K562 (cell line): ENCODE measurements around the gene F12. TPM values are rescaled to one million over a fixed set of nuclear protein-coding genes. Genes with fewer than 3 reads are reported as not detected.

Experiments
- BACH1 ChIP-seq: fragments of 200-800 bp; sonication (Bioruptor generic); IDR thresholded peaks from 2 replicates; pipeline ENCODE4 v1.6.1; 2016; ENCODE audit warnings: missing genetic modification characterization, missing compliant biosample characterization
- BHLHE40 ChIP-seq: IDR thresholded peaks from 2 replicates; pipeline ENCODE4 v1.6.1; 2011; ENCODE audit warnings: low read length, improper control_type of control experiment
- CBX8 ChIP-seq: fragments of 200-600 bp; sonication (generic); IDR thresholded peaks from 2 replicates; pipeline ENCODE4 v1.6.1; 2012; ENCODE audit warnings: borderline replicate concordance, mixed run types, low read depth, mild to moderate bottlenecking, moderate library complexity, mixed read lengths, low read length, control low read depth, inconsistent platforms; ENCODE audit not compliant: poor library complexity, severe bottlenecking; ENCODE audit errors: extremely low read depth
- CEBPG ChIP-seq, 3 experiments: fragments of 200-800 bp in 1 of 3; sonication (Bioruptor generic) in 1 of 3; sonication (generic) in 1 of 3; formaldehyde crosslinking in 1 of 3; IDR thresholded peaks in 2 of 3; conservative IDR thresholded peaks in 1 of 3; 2 replicates each; pipeline versions ENCODE4 v1.6.1 to v1.8.0; 2016 to 2022; ENCODE audit warnings: missing compliant biosample characterization in 2 of 3, missing genetic modification characterization in 2 of 3, mild to moderate bottlenecking in 1 of 3, missing genetic modification reagents in 1 of 3
- GABPB1 ChIP-seq: sonication (generic); formaldehyde crosslinking; IDR thresholded peaks from 2 replicates; pipeline ENCODE4 v1.8.0; 2022; ENCODE audit warnings: mild to moderate bottlenecking, missing genetic modification reagents
- GATAD2B ChIP-seq: fragments of 450-650 bp; IDR thresholded peaks from 2 replicates; pipeline ENCODE4 v1.6.1; 2017; ENCODE audit warnings: mild to moderate bottlenecking, borderline replicate concordance
- JUNB ChIP-seq: fragments of 450-650 bp; formaldehyde crosslinking; conservative IDR thresholded peaks from 2 replicates; pipeline ENCODE4 v1.4.0; 2020; ENCODE audit warnings: mild to moderate bottlenecking
- KLF13 ChIP-seq: fragments of 450-650 bp; IDR thresholded peaks from 2 replicates; pipeline ENCODE4 v1.6.1; 2016; ENCODE audit warnings: missing genetic modification characterization, low read depth, mild to moderate bottlenecking, missing compliant biosample characterization, moderate library complexity, borderline replicate concordance
- MYC ChIP-seq, 2 experiments: fragments of 250-450 bp in 1 of 2; sonication (Bioruptor Pico) in 1 of 2; IDR thresholded peaks; 2 replicates each; pipeline versions ENCODE4 v1.5.1 to v1.6.1; 2012 to 2021; ENCODE audit warnings: low read depth in 2 of 2, borderline replicate concordance in 1 of 2, improper control_type of control experiment in 1 of 2, low read length in 1 of 2, mild to moderate bottlenecking in 1 of 2, moderate library complexity in 1 of 2
- NBN ChIP-seq: fragments of 450-650 bp; IDR thresholded peaks from 2 replicates; pipeline ENCODE4 v1.6.1; 2016; ENCODE audit warnings: low read depth, mild to moderate bottlenecking
- PHF21A ChIP-seq: fragments of 450-650 bp; IDR thresholded peaks from 2 replicates; pipeline ENCODE4 v1.6.1; 2017; ENCODE audit warnings: low read depth, borderline replicate concordance
- POLR2H ChIP-seq: IDR thresholded peaks from 2 replicates; pipeline ENCODE4 v1.6.1; 2016; ENCODE audit warnings: missing genetic modification characterization, low read depth, mild to moderate bottlenecking, control low read depth, missing compliant biosample characterization, moderate library complexity
- PRPF4 ChIP-seq: fragments of 200-400 bp; formaldehyde crosslinking; IDR thresholded peaks from one replicate; pipeline ENCODE4 v1.6.1; 2017; ENCODE audit warnings: low read length, low read depth, mild to moderate bottlenecking; ENCODE audit not compliant: insufficient read depth, poor library complexity, severe bottlenecking
- RUNX1 ChIP-seq: sonication (generic); IDR thresholded peaks from 2 replicates; pipeline ENCODE4 v1.6.1; 2016; ENCODE audit warnings: antibody characterized with exemption, low read depth
- SPI1 ChIP-seq: IDR thresholded peaks from 2 replicates; pipeline ENCODE4 v1.6.1; 2011; ENCODE audit warnings: low read depth, low read length, control low read depth, borderline replicate concordance
- TAF9B ChIP-seq: fragments of 450-650 bp; IDR thresholded peaks from 2 replicates; pipeline ENCODE4 v1.6.1; 2018; ENCODE audit warnings: mild to moderate bottlenecking; ENCODE audit not compliant: partially characterized antibody
- TEAD1 ChIP-seq, 2 experiments: fragments of 450-650 bp in 1 of 2; sonication (generic) in 1 of 2; formaldehyde crosslinking; IDR thresholded peaks; 2 replicates each; pipeline versions ENCODE4 v1.4.0 to v1.8.0; 2020 to 2022; ENCODE audit warnings: mild to moderate bottlenecking in 2 of 2, missing genetic modification reagents in 1 of 2
- TEAD4 ChIP-seq, 2 experiments: sonication (generic) in 1 of 2; formaldehyde crosslinking in 1 of 2; IDR thresholded peaks; 2 replicates each; pipeline versions ENCODE4 v1.6.1 to v1.8.0; 2012 to 2022; ENCODE audit warnings: borderline replicate concordance in 1 of 2, inconsistent platforms in 1 of 2, low read length in 1 of 2, mild to moderate bottlenecking in 1 of 2, missing genetic modification reagents in 1 of 2
- ZC3H11A ChIP-seq: IDR thresholded peaks from 2 replicates; pipeline ENCODE4 v1.6.1; 2012; ENCODE audit warnings: low read depth, low read length, improper control_type of control experiment
- ZNF134 ChIP-seq: fragments of 250-450 bp; sonication (Bioruptor Pico); conservative IDR thresholded peaks from 2 replicates; pipeline ENCODE4 v1.4.0; 2020
- ZNF280A ChIP-seq: fragments of 450-650 bp; IDR thresholded peaks from 2 replicates; pipeline ENCODE4 v1.6.1; 2018; ENCODE audit warnings: mild to moderate bottlenecking, low read depth; ENCODE audit not compliant: partially characterized antibody
- ZNF445 ChIP-seq: fragments of 250-450 bp; sonication (Bioruptor Pico); IDR thresholded peaks from 2 replicates; pipeline ENCODE4 v1.4.0; 2020; ENCODE audit warnings: low read depth, mild to moderate bottlenecking, moderate library complexity
- ZNF717 ChIP-seq: fragments of 250-450 bp; sonication (Bioruptor Pico); IDR thresholded peaks from 2 replicates; pipeline ENCODE4 v1.5.0; 2021
- polyA plus RNA-seq, 8 experiments: library from polyadenylated mRNA; depleted of rRNA in 4 of 8; stranded (reverse) in 5 of 8; unstranded in 3 of 8; fragments of >200 nt; fragmentation: Nextera tagmentation in 2 of 8; fragmentation: Illumina TruSeq in 1 of 8; extraction: Ambion mirVana in 2 of 8; extraction: Trizol in 1 of 8; gene quantifications; 2 replicates each; pipeline versions ENCODE4 v1.2.1 to v1.2.3, GENCODE V29; 2011 to 2014; ENCODE audit warnings: inconsistent platforms in 1 of 8, missing spikeins in 1 of 8
- total RNA-seq, 7 experiments: library from RNA; depleted of rRNA in 6 of 7; stranded (reverse); fragments of >200 nt in 6 of 7; fragmentation: Illumina TruSeq in 2 of 7; extraction: Trizol in 2 of 7; gene quantifications; 2 replicates each; pipeline versions ENCODE4 v1.2.1 to v1.2.3, GENCODE V29; 2011 to 2021; ENCODE audit warnings: low replicate concordance in 1 of 7
- TF ChIP-seq, protein P1 (sequence below): sonication (generic); formaldehyde crosslinking; IDR thresholded peaks from 2 replicates; pipeline ENCODE4 v1.8.1; 2023; ENCODE audit warnings: mild to moderate bottlenecking, missing genetic modification reagents

F12 gene
- total and polyA plus RNA-seq, 9 of the 15 experiments (the other 6 are each of a cell fraction or from before 2014, with no cell fraction given) = 0.59 to 18.3 (median 3.6) TPM

DNA sequence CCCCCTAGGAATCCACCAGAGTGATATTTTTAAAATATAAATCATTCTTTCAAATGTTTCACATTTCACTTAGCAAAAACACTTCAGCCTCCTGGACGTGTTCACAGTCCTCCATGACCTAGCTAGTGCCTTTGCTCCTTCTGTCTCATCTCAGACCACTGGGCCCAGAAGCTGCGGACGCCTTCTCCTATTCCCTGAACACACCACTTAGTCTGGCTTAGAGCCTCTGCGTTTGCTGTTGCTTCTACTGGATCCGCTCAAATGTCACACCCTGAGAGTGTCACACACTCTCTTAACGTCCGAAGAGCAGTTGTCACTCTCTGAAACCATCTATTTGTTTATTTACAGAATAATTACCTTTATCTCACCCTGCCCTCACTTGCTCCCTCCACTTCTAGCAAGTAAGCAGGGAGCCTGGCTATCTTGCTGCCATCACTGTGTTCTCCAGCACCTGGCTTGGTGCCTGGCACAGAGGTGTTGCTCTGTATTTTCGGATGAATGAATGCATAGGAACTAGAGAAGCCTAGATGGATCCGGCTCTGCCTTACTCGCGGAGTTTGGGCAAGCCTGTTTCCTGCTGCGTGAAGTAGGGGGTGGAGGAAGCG, 15.9 kb upstream of the F12 start (continued):
- TF ChIP-seq ZC3H11A (no peak), JUNB (CRISPR knock-in tag) (no peak), SPI1 (no peak), KLF13 (tag) (no peak), ZNF717 (CRISPR knock-in tag) (no peak), PHF21A (no peak), TEAD1 (CRISPR knock-in tag; IDR thresholded peaks at IDR 0.05) (no peak), TAF9B (no peak), GABPB1 (CRISPR knock-in tag) (no peak), CEBPG (CRISPR knock-in tag; IDR thresholded peaks at IDR 0.05) (no peak), CEBPG (tag; conservative IDR thresholded peaks at IDR 0.05 in 1 of 2, IDR thresholded peaks at IDR 0.05 in 1 of 2) (no peak), TEAD4 (IDR thresholded peaks at IDR 0.05; ENCODE audit: low read length) (no peak), TEAD4 (CRISPR knock-in tag; IDR thresholded peaks at IDR 0.05; ENCODE audit: borderline replicate concordance) (no peak), GATAD2B (no peak), POLR2H (tag) (no peak), BHLHE40 (no peak), ZNF280A (no peak), NBN (no peak), ZNF134 (CRISPR knock-in tag) (no peak), RUNX1 (no peak), MYC (IDR thresholded peaks at IDR 0.05; ENCODE audit: low read depth, low read length) (no peak), MYC (CRISPR knock-in tag; IDR thresholded peaks at IDR 0.05; ENCODE audit: borderline replicate concordance, low read depth) (0 out of 2 replicates have a peak, but pooled peaks have one; percentile 12), ZNF445 (no peak), CBX8 (no peak), PRPF4 (no peak), BACH1 (0 out of 2 replicates have a peak, but pooled peaks have one; percentile 59)
- TF ChIP-seq, protein P1, sequence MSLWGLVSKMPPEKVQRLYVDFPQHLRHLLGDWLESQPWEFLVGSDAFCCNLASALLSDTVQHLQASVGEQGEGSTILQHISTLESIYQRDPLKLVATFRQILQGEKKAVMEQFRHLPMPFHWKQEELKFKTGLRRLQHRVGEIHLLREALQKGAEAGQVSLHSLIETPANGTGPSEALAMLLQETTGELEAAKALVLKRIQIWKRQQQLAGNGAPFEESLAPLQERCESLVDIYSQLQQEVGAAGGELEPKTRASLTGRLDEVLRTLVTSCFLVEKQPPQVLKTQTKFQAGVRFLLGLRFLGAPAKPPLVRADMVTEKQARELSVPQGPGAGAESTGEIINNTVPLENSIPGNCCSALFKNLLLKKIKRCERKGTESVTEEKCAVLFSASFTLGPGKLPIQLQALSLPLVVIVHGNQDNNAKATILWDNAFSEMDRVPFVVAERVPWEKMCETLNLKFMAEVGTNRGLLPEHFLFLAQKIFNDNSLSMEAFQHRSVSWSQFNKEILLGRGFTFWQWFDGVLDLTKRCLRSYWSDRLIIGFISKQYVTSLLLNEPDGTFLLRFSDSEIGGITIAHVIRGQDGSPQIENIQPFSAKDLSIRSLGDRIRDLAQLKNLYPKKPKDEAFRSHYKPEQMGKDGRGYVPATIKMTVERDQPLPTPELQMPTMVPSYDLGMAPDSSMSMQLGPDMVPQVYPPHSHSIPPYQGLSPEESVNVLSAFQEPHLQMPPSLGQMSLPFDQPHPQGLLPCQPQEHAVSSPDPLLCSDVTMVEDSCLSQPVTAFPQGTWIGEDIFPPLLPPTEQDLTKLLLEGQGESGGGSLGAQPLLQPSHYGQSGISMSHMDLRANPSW (CRISPR knock-in tag) = no peak
